GM19438 (cell line): Measurements from ENCODE around the gene IL36G.

Source experiments
- ATAC-seq: cut with Tn5 transposase; IDR thresholded peaks from one replicate; pipeline ENCODE4 v1.9.1; 2021; ENCODE audit warnings: low read depth; ENCODE audit not compliant: unreplicated experiment

Gene IL36G

GRCh38 chr2:112967023-112967422 is 10.8 kb upstream of the IL36G start:
- no peak for ATAC-seq

GRCh38 chr2:112972423-112973086 is 5.3 kb upstream of the IL36G start:
- ATAC-seq: no peak

- ATAC-seq: no peak
Observed at GRCh38 chr2:112973156-112973555, 4.7 kb upstream of the IL36G start.

- ATAC-seq: no peak
Observed at GRCh38 chr2:112979731-112980130, 1.9 kb downstream of the IL36G start.

DNA sequence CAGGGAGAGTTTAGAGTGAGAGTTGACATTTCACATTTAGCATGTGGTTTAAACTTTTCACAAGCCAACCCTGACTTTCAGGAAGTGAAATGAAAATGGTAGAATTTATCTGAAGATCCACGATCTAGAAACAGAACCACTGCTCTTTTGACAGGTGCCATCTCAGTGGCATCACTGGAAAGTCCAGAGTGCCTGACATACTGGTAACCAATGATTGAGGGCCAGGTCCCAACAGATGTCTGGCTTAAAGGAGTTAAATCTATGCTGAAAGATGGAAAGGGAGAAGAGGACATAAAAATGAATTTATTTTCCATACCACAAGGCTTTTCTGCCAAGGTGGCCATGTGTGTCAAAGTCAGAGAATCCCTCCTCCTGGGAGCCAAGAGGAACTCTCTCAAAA is 2.7 kb downstream of the IL36G start:
- ATAC-seq: no peak

GRCh38 chr2:112985090-112985489 is 7.3 kb downstream of the IL36G start:
- ATAC-seq: no peak

GRCh38 chr2:112989611-112990010 is 11.8 kb downstream of the IL36G start:
- ATAC-seq: no peak

DNA sequence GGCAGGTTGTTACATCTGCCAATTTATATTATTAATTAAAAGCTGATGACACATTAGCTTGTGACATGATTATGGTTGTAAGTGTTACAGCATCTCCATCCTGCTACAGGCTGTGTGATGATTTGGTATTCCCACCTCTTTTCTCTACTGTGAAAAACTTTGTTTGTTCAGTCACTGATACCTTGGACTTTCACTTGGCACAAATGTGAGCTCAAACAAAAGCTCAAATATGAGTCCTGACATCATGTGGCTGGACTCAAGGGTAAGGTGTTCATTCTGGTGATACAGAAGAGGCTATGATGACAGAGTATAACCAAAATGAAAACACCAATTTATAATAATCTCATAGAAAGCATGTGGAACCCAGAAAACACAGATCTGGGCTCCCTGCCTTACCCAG is 16.0 kb downstream of the IL36G start:
- ATAC-seq: no peak

GRCh38 chr2:112994648-112995047 is 16.8 kb downstream of the IL36G start:
- no peak for ATAC-seq

DNA sequence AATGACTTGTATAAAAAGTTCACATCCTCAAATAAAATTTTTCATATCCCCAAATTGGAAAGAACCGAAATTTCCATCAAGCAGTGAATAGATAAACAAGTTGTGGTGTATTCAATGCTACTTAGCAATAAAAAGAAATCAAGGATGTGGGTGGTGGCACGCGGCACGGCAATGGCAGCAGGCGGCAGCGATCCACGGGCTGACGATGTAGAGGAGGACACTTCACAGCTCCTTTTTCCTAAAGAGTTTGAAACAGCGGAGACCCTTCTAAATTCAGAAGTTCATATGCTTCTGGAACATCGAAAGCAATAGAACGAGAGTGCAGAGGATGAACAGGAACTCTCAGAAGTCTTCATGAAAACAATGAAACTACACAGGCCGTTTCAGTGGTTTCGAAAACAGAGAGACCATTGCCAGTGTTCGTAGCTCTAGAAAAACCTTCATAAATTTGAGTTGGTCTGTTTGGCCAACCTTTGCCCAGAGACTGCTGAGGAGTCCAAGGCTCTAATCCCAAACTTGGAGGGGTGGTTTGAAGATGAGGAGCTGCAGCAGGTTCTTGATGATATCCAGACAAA is 17.6 kb downstream of the IL36G start:
- no peak for ATAC-seq

GRCh38 chr2:112996635-112997034 is 18.8 kb downstream of the IL36G start:
- no peak for ATAC-seq

GRCh38 chr2:112997151-112997550 is 19.3 kb downstream of the IL36G start:
- ATAC-seq: no peak

GRCh38 chr2:113000436-113000835 is 22.6 kb downstream of the IL36G start:
- ATAC-seq: no peak

DNA sequence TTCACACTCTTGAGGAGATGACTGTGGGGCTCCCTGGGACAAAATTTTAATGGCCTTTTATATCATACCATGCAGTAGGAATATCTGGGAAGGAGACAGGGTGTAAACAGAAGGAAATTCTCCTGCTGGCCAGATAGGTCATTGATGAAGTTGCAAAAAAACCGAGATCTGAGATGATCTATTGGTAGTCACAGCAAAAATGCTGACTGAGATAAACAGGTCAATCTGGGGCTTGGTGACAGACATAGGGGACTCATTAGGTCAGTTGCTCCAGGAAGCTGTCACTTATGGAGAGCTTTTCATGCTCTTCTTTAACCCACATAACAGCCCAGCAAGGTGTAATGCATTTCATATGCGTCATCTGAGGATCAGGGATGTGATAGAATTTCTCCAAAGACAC is 24.9 kb downstream of the IL36G start:
- ATAC-seq: no peak

DNA sequence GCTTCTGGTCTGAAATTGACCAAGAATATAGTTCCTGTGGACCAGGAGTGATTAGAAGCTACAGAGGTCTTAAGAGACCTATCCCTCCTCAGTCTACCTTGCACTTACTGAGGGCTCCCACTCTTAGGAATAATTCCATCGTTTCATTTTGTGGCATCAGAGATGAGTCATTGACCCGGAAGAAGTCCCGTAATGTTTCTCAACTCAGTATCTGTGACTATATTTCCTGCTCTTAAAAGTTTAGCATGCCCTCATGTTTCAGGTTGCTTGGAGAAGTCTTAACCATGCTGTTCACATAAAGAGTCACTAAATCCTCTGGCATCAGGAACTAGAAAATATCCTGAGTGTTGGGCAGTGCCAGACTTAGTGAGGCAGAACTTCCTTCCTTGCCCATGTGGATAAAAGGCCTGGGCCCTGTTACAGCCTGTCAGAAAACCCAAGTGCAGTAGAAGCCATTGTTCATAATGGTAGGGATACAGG is 27.3 kb downstream of the IL36G start, which contains the start of gene IL36A:
Gene IL36A (plus strand): TSS at position 430 of the 480 bp plus-strand sequence. CDS start 413 bp downstream, outside the sequence.
- no peak for ATAC-seq

DNA sequence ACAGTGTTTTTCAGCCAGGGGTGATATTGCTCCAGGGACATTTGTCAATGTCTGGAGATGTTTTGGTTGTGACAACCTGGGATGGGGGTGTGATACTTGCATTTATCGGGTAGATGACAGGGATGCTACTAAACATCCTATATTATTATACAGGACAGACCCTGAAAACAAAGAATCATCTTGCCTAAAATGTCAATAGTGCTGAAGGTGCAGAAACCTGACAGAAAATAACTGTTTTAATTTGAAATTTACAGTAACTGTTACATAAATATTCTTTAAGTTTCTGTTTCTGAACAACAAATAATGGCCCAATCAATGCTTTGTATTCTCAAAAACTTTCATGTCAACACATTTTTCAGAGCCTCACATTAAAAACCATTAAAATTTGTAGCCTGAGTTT is 29.4 kb downstream of the IL36G start:
- no peak for ATAC-seq

DNA sequence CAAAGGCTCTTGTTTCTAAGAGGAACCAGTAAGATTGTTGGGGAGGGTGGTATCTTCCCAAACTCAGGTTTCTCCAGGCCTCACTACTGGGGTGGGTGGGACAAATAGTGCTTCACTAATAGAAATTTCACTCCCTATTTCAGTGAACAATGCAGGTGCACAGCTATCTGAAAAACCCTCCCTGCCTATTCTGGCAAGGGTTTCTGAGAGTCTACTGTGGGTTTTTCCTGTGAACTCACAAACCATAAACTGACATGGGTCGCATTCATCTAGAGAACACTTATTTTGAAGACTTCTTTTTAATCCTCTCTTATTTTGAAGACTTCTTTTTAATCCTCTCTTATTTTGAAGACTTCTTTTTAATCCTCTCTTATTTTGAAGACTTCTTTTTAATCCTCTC is 31.8 kb downstream of the IL36G start:
- no peak for ATAC-seq

DNA sequence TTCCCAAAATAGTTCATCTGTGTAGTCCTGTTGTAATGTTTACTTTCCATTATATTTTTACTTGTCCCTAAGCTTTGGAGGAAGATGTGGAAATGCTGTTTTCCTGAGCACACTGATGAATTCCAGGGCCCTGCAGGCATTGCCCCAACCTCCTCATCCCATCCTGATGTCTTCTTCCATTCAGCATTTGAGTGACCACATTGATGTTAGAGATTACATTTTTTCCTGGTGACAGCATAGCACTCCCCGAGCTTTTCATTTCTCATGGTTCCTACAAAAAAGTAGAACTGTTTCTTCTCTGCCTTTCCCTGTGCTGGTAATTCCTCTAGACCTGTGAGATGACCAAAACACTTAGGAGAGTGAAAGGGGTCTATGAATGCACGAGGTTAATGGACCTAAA is 32.3 kb downstream of the IL36G start:
- no peak for ATAC-seq

GRCh38 chr2:113011108-113011507 is 33.3 kb downstream of the IL36G start:
- ATAC-seq: no peak

DNA sequence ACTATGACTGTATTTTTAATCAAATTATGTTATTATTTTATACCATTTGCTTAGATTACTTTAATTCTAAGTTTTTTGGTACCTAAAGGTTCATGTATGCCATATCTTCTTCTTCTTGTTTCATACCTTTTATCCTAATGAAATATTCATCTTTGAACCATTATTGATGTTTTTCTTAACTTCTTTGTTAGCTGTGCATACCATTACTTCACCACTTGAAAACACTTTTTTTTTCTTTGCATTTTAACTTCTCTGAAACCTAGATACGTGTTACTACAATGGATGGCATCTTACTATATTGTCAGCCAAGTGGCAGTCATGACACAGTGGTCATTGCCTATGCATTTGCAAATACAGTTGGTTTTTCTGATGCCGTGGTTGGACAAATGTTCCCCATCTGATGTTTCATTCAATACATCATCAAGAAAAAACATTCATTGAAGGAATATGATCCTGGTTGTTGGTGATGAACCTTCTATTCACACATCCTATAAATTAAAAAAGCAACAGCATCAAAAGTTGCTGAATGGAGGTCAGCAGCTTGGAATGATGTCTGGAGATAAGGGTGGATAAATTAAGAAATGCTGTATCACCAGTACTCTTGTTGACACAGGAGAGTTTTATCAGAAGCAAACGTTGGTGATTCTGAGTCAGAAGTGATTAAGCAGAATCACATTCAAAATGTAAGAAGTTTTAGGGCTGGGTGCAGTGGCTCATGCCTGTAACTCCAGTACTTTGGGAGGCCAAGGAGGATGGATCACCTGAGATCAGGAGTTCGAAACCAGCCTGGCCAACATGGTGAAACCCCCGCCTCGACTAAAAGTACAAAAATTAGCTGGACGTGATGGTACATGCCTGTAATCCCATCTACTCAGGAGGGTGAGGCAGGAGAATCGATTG is 34.9 kb downstream of the IL36G start:
- no peak for ATAC-seq

GRCh38 chr2:113013336-113013661 is 35.5 kb downstream of the IL36G start:
- no peak for ATAC-seq

DNA sequence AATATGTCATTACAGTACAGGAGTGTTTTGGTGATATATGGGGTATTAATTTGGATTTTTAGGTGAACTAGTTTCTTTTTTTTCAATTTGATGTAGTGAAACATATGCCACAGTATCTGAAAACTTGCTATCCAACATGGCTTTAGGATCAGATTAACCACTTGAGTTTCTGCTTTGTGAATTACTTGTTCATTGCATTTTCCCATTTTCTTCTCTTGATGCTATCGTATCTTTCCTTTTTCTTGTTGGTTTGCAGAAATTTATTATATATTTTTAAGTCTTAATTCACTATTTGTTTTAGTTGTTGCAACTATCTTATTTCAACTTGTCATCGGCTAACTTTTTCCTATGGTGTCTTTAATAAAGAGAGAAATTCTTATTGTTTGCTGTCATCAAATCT is 36.3 kb downstream of the IL36G start:
- ATAC-seq: no peak
